Heart left ventricle (tissue), 13 donors: ENCODE data around the gene SAMD15.

ENCODE experiments used
- POLR2A ChIP-seq, 2 donors: fragments of 450-650 bp; IDR thresholded peaks; one replicate each; pipeline ENCODE4 v1.6.1; 2017; ENCODE audit warnings: antibody characterized with exemption in 2 of 2, mild to moderate bottlenecking in 2 of 2, moderate library complexity in 2 of 2
- TF ChIP-seq, protein P1 (sequence below), 12 donors: fragments of 200-600 bp; sonication (generic) in 4 of 12; IDR thresholded peaks; one replicate each; pipeline versions ENCODE4 v1.5.0 to v1.8.0; 2018 to 2022; ENCODE audit warnings: antibody characterized with exemption in 12 of 12, mild to moderate bottlenecking in 5 of 12
- donor health status: ischemic (EF 13 %, LVEDD 7.1; RV severe dilation, severe dysfunction).
- donor health status: DM: no; HTN: yes; CAD: no.
- donor health status: DM: no; HTN: no; CAD: no.
- donor health status: ischemic (EF 25% LVEDD 6.9; RV normal size, moderate dysfunction).
- donor health status: ischemic (EF 25% LVEDD 5.7; RV mildly dilated, moderate dysfunction).
- donor health status: ischemic (EF 35%, LVEDD 5.7; RV mildly dilated, moderate dysfunction).
- donor health status: nonischemic (EF 11% LVEDD 7.7; RV severe dilation, severe dysfunction).
- donor health status: DM: yes; HTN: yes; CAD: no.
- donor health status: PGD.
- donor health status: ischemic (EF 29% LVEDD 5.4; RV normal size, mild dysfunction).
- donor health status: nonischemic (EF 23%, LVEDD 6.1; RV moderate dilation, normal function).

DNA sequence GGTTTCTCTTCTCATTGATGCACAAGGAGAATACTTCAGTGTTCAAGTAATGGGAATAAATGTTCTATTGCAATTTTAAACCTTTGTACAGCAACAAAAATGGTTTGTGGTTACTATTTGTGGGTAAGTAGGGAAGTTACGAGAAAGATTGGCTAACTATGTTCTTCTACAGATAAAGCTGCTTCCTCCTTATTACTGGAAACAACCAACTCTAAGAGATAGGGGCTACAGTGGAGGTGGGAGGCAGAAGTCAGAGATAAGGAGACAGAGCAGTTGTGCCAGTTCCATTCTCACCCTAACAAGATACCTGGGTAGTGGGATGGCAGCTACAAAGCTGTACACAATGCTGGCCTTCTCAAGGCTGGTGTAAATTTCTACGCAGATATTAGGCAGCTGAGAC, 30.0 kb downstream of the SAMD15 start:
- TF ChIP-seq, protein P1, sequence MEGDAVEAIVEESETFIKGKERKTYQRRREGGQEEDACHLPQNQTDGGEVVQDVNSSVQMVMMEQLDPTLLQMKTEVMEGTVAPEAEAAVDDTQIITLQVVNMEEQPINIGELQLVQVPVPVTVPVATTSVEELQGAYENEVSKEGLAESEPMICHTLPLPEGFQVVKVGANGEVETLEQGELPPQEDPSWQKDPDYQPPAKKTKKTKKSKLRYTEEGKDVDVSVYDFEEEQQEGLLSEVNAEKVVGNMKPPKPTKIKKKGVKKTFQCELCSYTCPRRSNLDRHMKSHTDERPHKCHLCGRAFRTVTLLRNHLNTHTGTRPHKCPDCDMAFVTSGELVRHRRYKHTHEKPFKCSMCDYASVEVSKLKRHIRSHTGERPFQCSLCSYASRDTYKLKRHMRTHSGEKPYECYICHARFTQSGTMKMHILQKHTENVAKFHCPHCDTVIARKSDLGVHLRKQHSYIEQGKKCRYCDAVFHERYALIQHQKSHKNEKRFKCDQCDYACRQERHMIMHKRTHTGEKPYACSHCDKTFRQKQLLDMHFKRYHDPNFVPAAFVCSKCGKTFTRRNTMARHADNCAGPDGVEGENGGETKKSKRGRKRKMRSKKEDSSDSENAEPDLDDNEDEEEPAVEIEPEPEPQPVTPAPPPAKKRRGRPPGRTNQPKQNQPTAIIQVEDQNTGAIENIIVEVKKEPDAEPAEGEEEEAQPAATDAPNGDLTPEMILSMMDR (IDR thresholded peaks at IDR 0.05) = no peak
- TF ChIP-seq POLR2A (IDR thresholded peaks at IDR 0.05) = no peak
